GM21526 (cell line): ENCODE data around the gene MYBPHL.

Source experiments
- ATAC-seq: cut with Tn5 transposase; IDR thresholded peaks from one replicate; pipeline ENCODE4 v1.9.1; 2021; ENCODE audit warnings: moderate library complexity; ENCODE audit not compliant: unreplicated experiment, low FRiP score

MYBPHL gene

GRCh38 chr1:109266965-109267364, 39.8 kb downstream of the MYBPHL start:
- no peak for ATAC-seq

GRCh38 chr1:109265741-109266330, 41.0 kb downstream of the MYBPHL start:
- no peak for ATAC-seq

- no peak for ATAC-seq
Observed at GRCh38 chr1:109265016-109265415, 41.8 kb downstream of the MYBPHL start.

GRCh38 chr1:109264379-109264755, 42.4 kb downstream of the MYBPHL start:
- ATAC-seq = no peak

GRCh38 chr1:109263597-109264378, 43.0 kb downstream of the MYBPHL start:
- peak; percentile 59 for ATAC-seq

GRCh38 chr1:109263234-109263596, 43.6 kb downstream of the MYBPHL start:
- ATAC-seq = no peak

- no peak for ATAC-seq
Observed at GRCh38 chr1:109262231-109263055, 44.4 kb downstream of the MYBPHL start.

GRCh38 chr1:109261578-109261977, 45.2 kb downstream of the MYBPHL start:
- no peak for ATAC-seq

- no peak for ATAC-seq
Observed at GRCh38 chr1:109261006-109261405, 45.8 kb downstream of the MYBPHL start.

GRCh38 chr1:109259674-109260557, 46.9 kb downstream of the MYBPHL start:
- no peak for ATAC-seq

- ATAC-seq = no peak
Observed at GRCh38 chr1:109258481-109259466, 48.0 kb downstream of the MYBPHL start.

- no peak for ATAC-seq
Observed at GRCh38 chr1:109257682-109258421, 49.0 kb downstream of the MYBPHL start.

GRCh38 chr1:109256971-109257681, 49.7 kb downstream of the MYBPHL start:
- ATAC-seq = no peak

- no peak for ATAC-seq
Observed at GRCh38 chr1:109256085-109256484, 50.7 kb downstream of the MYBPHL start.

- ATAC-seq = no peak
Observed at GRCh38 chr1:109255678-109256077, 51.1 kb downstream of the MYBPHL start.

- no peak for ATAC-seq
Observed at GRCh38 chr1:109255097-109255651, 51.6 kb downstream of the MYBPHL start.

- no peak for ATAC-seq
Observed at GRCh38 chr1:109254621-109255096, 52.2 kb downstream of the MYBPHL start.
